ENCODE measurements around the gene C19orf47. TPM values are rescaled to one million over a fixed set of nuclear protein-coding genes. Genes with fewer than 3 reads are reported as not detected.
A peak's percentile ranks its signal among the peaks of the same experiment; 100 is the strongest.

Gene C19orf47
- total RNA-seq, 1 experiment from 2014 or later = 21.2 TPM

GRCh38 chr19:40379446-40380198 is 31.4 kb upstream of the C19orf47 start:
- Histone ChIP-seq H3K36me3 (ENCODE audit: low read depth) (no peaks in the 10 kb centered on the region), H3F3A (ENCODE audit: insufficient read depth, low read depth) (no peaks in the 10 kb centered on the region), H3K4me1 (replicated peaks; ENCODE audit: insufficient read depth) (no peaks in the 10 kb centered on the region), H3K9me2 (ENCODE audit: insufficient read depth) (no peaks in the 10 kb centered on the region), H4K20me1 (ENCODE audit: insufficient read depth) (no peaks in the 10 kb centered on the region), H3K79me2 (ENCODE audit: low read depth) (no peaks in the 10 kb centered on the region), H3K9me3 (ENCODE audit: insufficient read depth, low read depth) (no peaks in the 10 kb centered on the region), H3K4me3 (no peak overlapping the region), H3K27ac (no peak overlapping the region), H2AFZ (no peak overlapping the region), H3K27me3 (ENCODE audit: insufficient read depth, low read depth) (no peaks in the 10 kb centered on the region), H3K4me2 (no peak overlapping the region)
- BruUV-seq (replicated peaks) = no TSS peak
- intact Hi-C loops (cut with micrococcal nuclease; ENCODE audit: unreplicated experiment) = no loop called here
- no peak for DNase-seq
- no peak for TF ChIP-seq EZH2 (IDR thresholded peaks at IDR 0.05; ENCODE audit: low read depth)
- TF ChIP-seq, protein P1, sequence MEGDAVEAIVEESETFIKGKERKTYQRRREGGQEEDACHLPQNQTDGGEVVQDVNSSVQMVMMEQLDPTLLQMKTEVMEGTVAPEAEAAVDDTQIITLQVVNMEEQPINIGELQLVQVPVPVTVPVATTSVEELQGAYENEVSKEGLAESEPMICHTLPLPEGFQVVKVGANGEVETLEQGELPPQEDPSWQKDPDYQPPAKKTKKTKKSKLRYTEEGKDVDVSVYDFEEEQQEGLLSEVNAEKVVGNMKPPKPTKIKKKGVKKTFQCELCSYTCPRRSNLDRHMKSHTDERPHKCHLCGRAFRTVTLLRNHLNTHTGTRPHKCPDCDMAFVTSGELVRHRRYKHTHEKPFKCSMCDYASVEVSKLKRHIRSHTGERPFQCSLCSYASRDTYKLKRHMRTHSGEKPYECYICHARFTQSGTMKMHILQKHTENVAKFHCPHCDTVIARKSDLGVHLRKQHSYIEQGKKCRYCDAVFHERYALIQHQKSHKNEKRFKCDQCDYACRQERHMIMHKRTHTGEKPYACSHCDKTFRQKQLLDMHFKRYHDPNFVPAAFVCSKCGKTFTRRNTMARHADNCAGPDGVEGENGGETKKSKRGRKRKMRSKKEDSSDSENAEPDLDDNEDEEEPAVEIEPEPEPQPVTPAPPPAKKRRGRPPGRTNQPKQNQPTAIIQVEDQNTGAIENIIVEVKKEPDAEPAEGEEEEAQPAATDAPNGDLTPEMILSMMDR (conservative IDR thresholded peaks at IDR 0.05) = no peak
- ChIA-PET CTCF (no interaction called here), POLR2A (ENCODE audit: unreplicated experiment) (no interaction called here)

- H3K9me3 ChIP-seq (ENCODE audit: insufficient read depth, low read depth) = no peaks in the 10 kb centered on the region
- H3K9me2 ChIP-seq (ENCODE audit: insufficient read depth) = no peaks in the 10 kb centered on the region
- no peaks in the 10 kb centered on the region for H3K36me3 ChIP-seq (ENCODE audit: low read depth)
- no peaks in the 10 kb centered on the region for H3F3A ChIP-seq (ENCODE audit: insufficient read depth, low read depth)
- no peak for TF ChIP-seq EZH2 (IDR thresholded peaks at IDR 0.05; ENCODE audit: low read depth)
- TF ChIP-seq, protein P1 (conservative IDR thresholded peaks at IDR 0.05) = no peak
- no peak overlapping the region for H3K4me3 ChIP-seq
- H2AFZ ChIP-seq = no peak overlapping the region
- H4K20me1 ChIP-seq (ENCODE audit: insufficient read depth) = no peaks in the 10 kb centered on the region
- no TSS peak for BruUV-seq (replicated peaks)
- H3K79me2 ChIP-seq (ENCODE audit: low read depth) = no peaks in the 10 kb centered on the region
- H3K27ac ChIP-seq = no peak overlapping the region
- DNase-seq = no peak
- POLR2A ChIA-PET (ENCODE audit: unreplicated experiment) = no interaction called here
- no peak overlapping the region for H3K4me2 ChIP-seq
- no peaks in the 10 kb centered on the region for H3K4me1 ChIP-seq (replicated peaks; ENCODE audit: insufficient read depth)
- CTCF ChIA-PET = no interaction called here
- intact Hi-C loops (cut with micrococcal nuclease; ENCODE audit: unreplicated experiment) = no loop called here
- H3K27me3 ChIP-seq (ENCODE audit: insufficient read depth, low read depth) = no peaks in the 10 kb centered on the region
Measured at GRCh38 chr19:40378509-40378908, 30.3 kb upstream of the C19orf47 start.

- H3K4me1 ChIP-seq (replicated peaks; ENCODE audit: insufficient read depth) = no peaks in the 10 kb centered on the region
- no peak overlapping the region for H3K27ac ChIP-seq
- ChIA-PET POLR2A (ENCODE audit: unreplicated experiment) (no interaction called here), CTCF (no interaction called here)
- H3K9me2 ChIP-seq (ENCODE audit: insufficient read depth) = no peaks in the 10 kb centered on the region
- no peak overlapping the region for H2AFZ ChIP-seq
- TF ChIP-seq, protein P1 (conservative IDR thresholded peaks at IDR 0.05) = no peak
- no peak for TF ChIP-seq EZH2 (IDR thresholded peaks at IDR 0.05; ENCODE audit: low read depth)
- no peaks in the 10 kb centered on the region for H3K36me3 ChIP-seq (ENCODE audit: low read depth)
- no peaks in the 10 kb centered on the region for H3K27me3 ChIP-seq (ENCODE audit: insufficient read depth, low read depth)
- TSS peak; percentile 72 for BruUV-seq (replicated peaks)
- no peak overlapping the region for H3K4me3 ChIP-seq
- H3K79me2 ChIP-seq (ENCODE audit: low read depth) = no peaks in the 10 kb centered on the region
- no peaks in the 10 kb centered on the region for H3F3A ChIP-seq (ENCODE audit: insufficient read depth, low read depth)
- no peaks in the 10 kb centered on the region for H4K20me1 ChIP-seq (ENCODE audit: insufficient read depth)
- no peak for DNase-seq
- intact Hi-C loops (cut with micrococcal nuclease; ENCODE audit: unreplicated experiment) = no loop called here
- H3K4me2 ChIP-seq = no peak overlapping the region
- H3K9me3 ChIP-seq (ENCODE audit: insufficient read depth, low read depth) = no peaks in the 10 kb centered on the region
Measured at GRCh38 chr19:40377876-40378385, 29.7 kb upstream of the C19orf47 start.

Data from PC-9 (cell line).